Endodermal cell (in vitro differentiated cells): ENCODE results near the gene NUB1. TPM values are rescaled to one million over a fixed set of nuclear protein-coding genes. Genes with fewer than 3 reads are reported as not detected.

Experiments used
- DNase-seq: peaks from one replicate; pipeline ENCODE4 v3.0.0-alpha.2; 2017
- H3K27ac ChIP-seq: 2 replicates; pipeline ENCODE4 v1.5.1; 2013; ENCODE audit warnings: mild to moderate bottlenecking, low read depth, low read length, moderate library complexity
- H3K27me3 ChIP-seq: 2 replicates; pipeline ENCODE4 v1.6.1; 2013; ENCODE audit warnings: mild to moderate bottlenecking, low read length, moderate library complexity; ENCODE audit not compliant: insufficient read depth, control insufficient read depth, poor library complexity, severe bottlenecking
- H3K36me3 ChIP-seq: 2 replicates; pipeline ENCODE4 v1.7.0; 2013; ENCODE audit warnings: mild to moderate bottlenecking, low read length, moderate library complexity; ENCODE audit not compliant: control insufficient read depth, insufficient read depth
- H3K4me1 ChIP-seq: one replicate; pipeline ENCODE4 v1.7.0; 2013; ENCODE audit warnings: low read length; ENCODE audit not compliant: control insufficient read depth, insufficient read depth
- H3K4me3 ChIP-seq: 2 replicates; pipeline ENCODE4 v1.5.1; 2013; ENCODE audit warnings: mild to moderate bottlenecking, low read length, moderate library complexity
- H3K9ac ChIP-seq: 2 replicates; pipeline ENCODE4 v1.6.1; 2013; ENCODE audit warnings: mild to moderate bottlenecking, low read length, moderate library complexity; ENCODE audit not compliant: poor library complexity, severe bottlenecking; ENCODE audit errors: extremely low read depth
- H3K9me3 ChIP-seq: 2 replicates; pipeline ENCODE4 v1.6.1; 2013; ENCODE audit warnings: mild to moderate bottlenecking, low read length, moderate library complexity; ENCODE audit not compliant: control insufficient read depth
- H3K27ac Mint-ChIP-seq: 2 replicates; pipeline ENCODE4 v1.8.0; 2020; ENCODE audit warnings: mixed read lengths
- H3K27me3 Mint-ChIP-seq: 2 replicates; pipeline ENCODE4 v1.8.0; 2021; ENCODE audit warnings: mild to moderate bottlenecking, mixed read lengths; ENCODE audit not compliant: insufficient read depth
- H3K36me3 Mint-ChIP-seq: 2 replicates; pipeline ENCODE4 v1.8.0; 2020; ENCODE audit warnings: low read depth, mixed read lengths
- H3K4me1 Mint-ChIP-seq: 2 replicates; pipeline ENCODE4 v1.8.0; 2020; ENCODE audit warnings: mixed read lengths
- H3K4me3 Mint-ChIP-seq: 2 replicates; pipeline ENCODE4 v1.8.0; 2020; ENCODE audit warnings: mild to moderate bottlenecking, moderate library complexity, mixed read lengths
- H3K9me3 Mint-ChIP-seq: 2 replicates; pipeline ENCODE4 v1.8.0; 2020; ENCODE audit warnings: mild to moderate bottlenecking, mixed read lengths
- CTCF ChIP-seq: fragments of 200-600 bp; sonication (generic); conservative IDR thresholded peaks from 2 replicates; pipeline ENCODE4 v1.5.0; 2021; ENCODE audit warnings: antibody characterized with exemption, mild to moderate bottlenecking
- WGBS, 2 experiments: methylation state at CpG; one replicate each; pipeline versions ENCODE4 v1.1.5 to v1.1.7; 2013; ENCODE audit warnings: missing lambda C conversion rate in 2 of 2, mixed read lengths in 1 of 2; ENCODE audit not compliant: insufficient coverage in 1 of 2, insufficient read length in 1 of 2; 5-methylcytosine and 5-hydroxymethylcytosine counted together
- total RNA-seq, 2 donors: library from RNA; stranded (reverse); fragmentation: NEBNext Ultra II Directional in 1 of 2; extraction: Animal tissue kit (Norgen Biotek cat#: 25700) in 1 of 2; gene quantifications; 2 replicates in 1 of 2; 3 replicates in 1 of 2; pipeline ENCODE4 v1.2.1, GENCODE V29; 2021

The NUB1 gene
- total RNA-seq, 2 donors from 2014 or later, result 50.2 to 64.7 TPM

DNA sequence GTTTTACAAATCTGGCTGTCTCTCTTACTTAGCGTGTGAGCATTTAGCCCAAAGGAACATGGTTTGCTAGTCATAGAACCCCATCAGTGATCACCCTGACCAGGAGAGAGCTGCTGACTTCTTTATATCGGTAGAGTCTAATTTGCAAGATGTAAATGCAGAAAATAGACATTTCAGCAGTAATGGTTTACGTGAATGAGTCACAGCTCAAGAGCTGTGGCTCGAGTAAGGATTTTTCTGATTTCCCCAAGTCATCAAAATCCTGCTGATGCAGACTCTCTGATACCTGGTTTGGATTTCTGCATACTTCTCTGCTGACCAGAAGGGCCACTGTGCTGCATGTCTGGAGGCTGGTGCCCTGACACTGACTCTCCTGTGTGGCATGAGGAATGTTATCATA, 25.7 kb downstream of the NUB1 start:
- H3K36me3 Mint-ChIP-seq, result peaks cover 42% of the 10 kb centered on the region
- no peak for DNase-seq
- H3K9me3 Mint-ChIP-seq, result no peaks in the 10 kb centered on the region
- H3K4me1 ChIP-seq, result no peaks in the 10 kb centered on the region
- H3K27ac Mint-ChIP-seq, result no peak overlapping the region
- H3K36me3 ChIP-seq, result peaks cover 40% of the 10 kb centered on the region
- TF ChIP-seq CTCF, result no peak
- H3K27me3 ChIP-seq, result no peaks in the 10 kb centered on the region
- H3K27me3 Mint-ChIP-seq, result no peaks in the 10 kb centered on the region
- WGBS, 2 experiments, result 93 to 96% methylated on average over 4 of the region's 4 CpGs
- peaks cover 2% of the 10 kb centered on the region for H3K4me1 Mint-ChIP-seq
- no peak overlapping the region for H3K9ac ChIP-seq
- no peak overlapping the region for H3K27ac ChIP-seq
- H3K4me3 ChIP-seq, result no peak overlapping the region
- peaks cover 6% of the 10 kb centered on the region for H3K9me3 ChIP-seq
- H3K4me3 Mint-ChIP-seq, result no peak overlapping the region

DNA sequence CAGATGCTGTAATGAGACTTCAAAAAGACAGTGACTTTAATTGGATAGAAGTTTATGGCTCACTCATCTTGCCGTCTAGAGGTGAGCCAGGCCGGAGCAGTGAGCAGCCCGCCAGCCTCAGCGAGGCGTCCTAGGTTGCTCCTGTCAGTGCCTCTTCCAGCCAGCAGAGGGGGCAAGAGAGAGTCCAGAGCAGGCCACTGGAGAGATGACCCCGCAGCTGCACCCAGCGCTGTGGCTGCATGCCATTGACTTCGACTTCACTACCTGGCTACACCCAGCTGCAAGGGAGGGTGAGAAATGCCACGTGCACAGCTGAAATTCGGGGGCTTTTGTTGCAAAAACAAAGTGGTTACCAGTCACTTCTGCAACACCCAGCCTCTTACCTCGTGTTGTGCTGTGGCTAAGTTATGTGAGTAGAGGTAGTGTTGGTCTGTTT, 26.5 kb downstream of the NUB1 start:
- H3K27me3 ChIP-seq, result no peaks in the 10 kb centered on the region
- peak; percentile 96 for TF ChIP-seq CTCF
- Mint-ChIP-seq H3K4me1 (peaks cover 11% of the 10 kb centered on the region), H3K27ac (no peak overlapping the region), H3K9me3 (no peaks in the 10 kb centered on the region), H3K4me3 (no peak overlapping the region), H3K36me3 (peaks cover 33% of the 10 kb centered on the region), H3K27me3 (no peaks in the 10 kb centered on the region)
- peak; percentile 96 for DNase-seq
- WGBS, 2 experiments, result 16 to 29% methylated on average over 7 to 11 of the region's 11 CpGs
- H3K4me1 ChIP-seq, result peaks cover 4% of the 10 kb centered on the region
- H3K4me3 ChIP-seq, result no peak overlapping the region
- H3K36me3 ChIP-seq, result peaks cover 31% of the 10 kb centered on the region
- H3K27ac ChIP-seq, result no peak overlapping the region
- peaks cover 5% of the 10 kb centered on the region for H3K9me3 ChIP-seq
- no peak overlapping the region for H3K9ac ChIP-seq

DNA sequence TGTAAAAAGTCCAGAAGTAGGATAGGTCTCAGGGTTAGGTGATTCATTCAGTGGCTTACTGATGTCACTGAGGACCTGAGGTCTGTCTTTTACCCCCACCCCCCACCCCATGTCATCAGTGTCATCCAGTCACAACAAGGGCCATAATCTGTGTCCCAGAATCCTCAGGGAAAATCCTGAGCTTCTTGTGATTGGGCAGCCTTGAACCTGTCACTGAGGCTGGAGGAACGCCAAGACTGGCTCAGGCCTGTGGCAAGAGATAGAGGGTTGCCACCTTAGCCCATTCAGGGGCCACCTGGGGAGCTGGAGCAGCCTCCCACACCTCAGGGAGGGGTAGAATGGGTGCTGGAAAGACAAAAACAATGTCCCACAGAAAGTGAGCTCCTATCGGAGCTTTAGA, 29.7 kb downstream of the NUB1 start:
- H3K27ac Mint-ChIP-seq, result no peak overlapping the region
- H3K9me3 Mint-ChIP-seq, result no peaks in the 10 kb centered on the region

More for the DNA sequence above, 29.7 kb downstream of the NUB1 start:
- no peak for TF ChIP-seq CTCF
- Mint-ChIP-seq H3K27me3 (no peaks in the 10 kb centered on the region), H3K4me1 (peaks cover 14% of the 10 kb centered on the region), H3K36me3 (peaks cover 40% of the 10 kb centered on the region), H3K4me3 (no peak overlapping the region)
- H3K27me3 ChIP-seq, result no peaks in the 10 kb centered on the region
- DNase-seq, result no peak
- H3K9me3 ChIP-seq, result no peaks in the 10 kb centered on the region
- H3K4me1 ChIP-seq, result peaks cover 8% of the 10 kb centered on the region
- whole genome bisulfite sequencing, 2 experiments, result 92 to 97% methylated on average over 2 of the region's 2 CpGs
- no peak overlapping the region for H3K9ac ChIP-seq
- no peak overlapping the region for H3K27ac ChIP-seq
- H3K4me3 ChIP-seq, result no peak overlapping the region
- H3K36me3 ChIP-seq, result peaks cover 43% of the 10 kb centered on the region
